SK-N-SH treated with all-trans-retinoic acid at 6 μM for 48 hours (cell line): ENCODE measurements around the gene DNAH8.

Source experiments
- ATAC-seq: fragments of 200-7000 bp; cut with Tn5 transposase; 3 replicates; pipeline ENCODE4 v1.9.1; 2020; ENCODE audit warnings: mild to moderate bottlenecking, moderate library complexity
- ARNTL ChIP-seq: fragments of 450-650 bp; formaldehyde crosslinking; IDR thresholded peaks from 2 replicates; pipeline ENCODE4 v1.5.0; 2020; ENCODE audit warnings: low read depth, mild to moderate bottlenecking, moderate library complexity, borderline replicate concordance
- BACH2 ChIP-seq: fragments of 250-450 bp; sonication (Bioruptor Pico); IDR thresholded peaks from 2 replicates; pipeline ENCODE4 v1.9.0; 2021; ENCODE audit warnings: mild to moderate bottlenecking, borderline replicate concordance
- CSDC2 ChIP-seq: fragments of 250-450 bp; sonication (Bioruptor Pico); IDR thresholded peaks from 2 replicates; pipeline ENCODE4 v1.5.0; 2020; ENCODE audit warnings: mild to moderate bottlenecking, moderate library complexity
- GLIS3 ChIP-seq: fragments of 250-450 bp; sonication (Bioruptor Pico); IDR thresholded peaks from 2 replicates; pipeline ENCODE4 v1.5.0; 2020; ENCODE audit warnings: mild to moderate bottlenecking, moderate library complexity
- ISL1 ChIP-seq: fragments of 250-450 bp; sonication (Bioruptor Pico); IDR thresholded peaks from 2 replicates; pipeline ENCODE4 v2.1.2; 2022; ENCODE audit warnings: mild to moderate bottlenecking, moderate library complexity
- OSR1 ChIP-seq: fragments of 250-450 bp; sonication (Bioruptor Pico); IDR thresholded peaks from 2 replicates; pipeline ENCODE4 v1.8.0; 2022; ENCODE audit warnings: moderate library complexity, mild to moderate bottlenecking, inconsistent platforms
- PPARA ChIP-seq: fragments of 250-450 bp; sonication (Bioruptor Pico); IDR thresholded peaks from 2 replicates; pipeline ENCODE4 v1.5.0; 2020; ENCODE audit warnings: mild to moderate bottlenecking, borderline replicate concordance
- RARB ChIP-seq: fragments of 250-450 bp; sonication (Bioruptor Pico); IDR thresholded peaks from 2 replicates; pipeline ENCODE4 v1.8.0; 2021; ENCODE audit warnings: mild to moderate bottlenecking, moderate library complexity
- SNAI2 ChIP-seq: fragments of 250-450 bp; sonication (Bioruptor Pico); IDR thresholded peaks from 2 replicates; pipeline ENCODE4 v1.5.0; 2020; ENCODE audit warnings: mild to moderate bottlenecking, moderate library complexity
- TCF4 ChIP-seq: fragments of 250-450 bp; sonication (Bioruptor Pico); IDR thresholded peaks from 2 replicates; pipeline ENCODE4 v1.8.0; 2021; ENCODE audit warnings: mild to moderate bottlenecking, moderate library complexity, borderline replicate concordance
- TOX ChIP-seq: fragments of 250-450 bp; sonication (Bioruptor Pico); IDR thresholded peaks from 2 replicates; pipeline ENCODE4 v1.8.0; 2021; ENCODE audit warnings: mild to moderate bottlenecking, moderate library complexity, borderline replicate concordance
- ZC3H10 ChIP-seq: fragments of 250-450 bp; sonication (Bioruptor Pico); IDR thresholded peaks from 2 replicates; pipeline ENCODE4 v1.5.1; 2021; ENCODE audit warnings: mild to moderate bottlenecking, moderate library complexity
- ZFP3 ChIP-seq: fragments of 250-450 bp; sonication (Bioruptor Pico); IDR thresholded peaks from 2 replicates; pipeline ENCODE4 v1.5.0; 2020; ENCODE audit warnings: mild to moderate bottlenecking, moderate library complexity
- ZFP30 ChIP-seq: fragments of 450-650 bp; formaldehyde crosslinking; IDR thresholded peaks from 2 replicates; pipeline ENCODE4 v1.5.0; 2022; ENCODE audit warnings: mild to moderate bottlenecking, moderate library complexity
- ZNF565 ChIP-seq: fragments of 450-650 bp; formaldehyde crosslinking; conservative IDR thresholded peaks from 2 replicates; pipeline ENCODE4 v1.5.0; 2020; ENCODE audit warnings: low read depth, mild to moderate bottlenecking, moderate library complexity
- ZNF70 ChIP-seq: fragments of 450-650 bp; formaldehyde crosslinking; IDR thresholded peaks from 2 replicates; pipeline ENCODE4 v1.5.0; 2020; ENCODE audit warnings: mild to moderate bottlenecking, moderate library complexity
- ZNF8 ChIP-seq: fragments of 450-650 bp; formaldehyde crosslinking; IDR thresholded peaks from 2 replicates; pipeline ENCODE4 v1.5.0; 2020; ENCODE audit warnings: mild to moderate bottlenecking, moderate library complexity
- TF ChIP-seq, protein P1 (sequence below): fragments of 250-450 bp; sonication (Bioruptor Pico); IDR thresholded peaks from 2 replicates; pipeline ENCODE4 v1.8.0; 2020; ENCODE audit warnings: mild to moderate bottlenecking, moderate library complexity, borderline replicate concordance
- TF ChIP-seq, protein P2 (sequence below): fragments of 250-450 bp; sonication (Bioruptor Pico); IDR thresholded peaks from 2 replicates; pipeline ENCODE4 v1.5.0; 2020; ENCODE audit warnings: mild to moderate bottlenecking, moderate library complexity
- TF ChIP-seq, protein P3 (sequence below): fragments of 250-450 bp; sonication (Bioruptor Pico); IDR thresholded peaks from 2 replicates; pipeline ENCODE4 v1.8.0; 2021; ENCODE audit warnings: low read depth, mild to moderate bottlenecking, moderate library complexity, borderline replicate concordance
- TF ChIP-seq, protein P4 (sequence below): fragments of 250-450 bp; sonication (Bioruptor Pico); IDR thresholded peaks from 2 replicates; pipeline ENCODE4 v1.5.1; 2020; ENCODE audit warnings: low read depth, mild to moderate bottlenecking, moderate library complexity
- TF ChIP-seq, protein P5 (sequence below): fragments of 250-450 bp; sonication (Bioruptor Pico); IDR thresholded peaks from 2 replicates; pipeline ENCODE4 v1.5.1; 2021; ENCODE audit warnings: mild to moderate bottlenecking, moderate library complexity

The DNAH8 gene

DNA sequence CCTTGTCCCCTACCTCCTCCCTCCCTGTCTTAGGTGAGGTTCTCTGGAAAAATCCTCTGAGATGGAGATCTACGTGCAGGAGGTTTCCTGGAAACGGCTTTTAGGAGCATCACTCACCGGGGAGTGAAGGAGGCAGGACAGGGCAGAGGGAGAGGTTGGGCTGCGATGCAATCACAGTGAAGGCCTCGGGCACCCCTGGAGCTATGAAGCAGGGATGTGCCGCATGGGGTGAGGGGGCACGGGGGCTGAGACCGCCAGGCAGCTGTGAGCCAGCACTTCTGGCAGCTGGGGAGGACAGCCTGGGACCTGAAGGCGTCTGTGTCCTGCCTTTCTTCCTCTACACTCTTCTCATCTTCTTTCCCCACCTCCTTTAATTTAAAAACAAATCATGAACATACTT is 320.6 kb downstream of the DNAH8 start (continued):
- TF ChIP-seq ZNF70 (CRISPR knock-in tag) (no peak), ZFP3 (no peak), ZC3H10 (no peak), ZFP30 (CRISPR knock-in tag) (no peak), RARB (CRISPR knock-in tag) (no peak), GLIS3 (CRISPR knock-in tag) (no peak), ISL1 (CRISPR knock-in tag) (no peak), BACH2 (no peak)
- TF ChIP-seq, all 23 proteins: peak for 0

DNA sequence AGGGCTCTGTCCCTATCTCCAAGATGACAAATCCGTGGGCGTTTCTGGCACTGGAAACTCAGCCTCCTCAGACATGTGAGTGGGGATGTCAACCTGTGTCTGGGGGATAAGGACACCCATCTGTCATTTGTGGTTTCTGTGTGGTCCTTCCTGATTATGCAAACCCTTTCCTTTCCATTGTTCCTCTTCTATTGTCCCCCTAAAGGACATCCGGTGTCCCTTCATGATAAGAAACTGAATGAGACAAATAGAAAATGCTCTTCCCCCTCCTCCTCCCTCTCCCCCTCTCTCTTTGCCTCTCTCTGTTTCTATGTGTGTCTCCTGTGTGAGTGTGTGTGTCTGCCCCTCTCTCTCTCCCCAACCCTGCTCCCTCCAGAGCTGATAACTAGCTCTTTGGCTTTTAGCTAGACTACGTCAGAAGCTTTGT is 322.0 kb downstream of the DNAH8 start:
- no peak for TF ChIP-seq ZNF8 (CRISPR knock-in tag)
- TF ChIP-seq ARNTL = no peak
- no peak for ATAC-seq

DNA sequence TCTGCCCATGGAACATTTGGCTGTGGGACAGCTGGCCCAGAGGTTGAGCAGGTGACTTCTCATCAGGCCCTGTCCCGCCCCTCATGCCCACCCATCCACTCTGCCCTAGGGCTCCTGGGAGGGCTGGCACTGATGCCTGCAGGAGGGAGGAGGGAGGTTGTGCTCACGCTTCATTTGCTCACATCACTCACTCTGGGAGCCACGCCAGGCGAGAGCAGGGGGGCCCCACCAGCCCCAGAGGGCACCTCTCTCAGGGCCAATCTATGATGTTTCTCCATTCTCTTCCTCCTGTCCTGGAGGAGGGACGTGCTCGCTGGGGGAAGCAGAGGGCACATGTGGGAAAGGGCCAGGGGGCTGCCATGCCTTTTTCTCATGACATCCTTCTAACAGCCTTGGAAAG is 322.6 kb downstream of the DNAH8 start:
- TF ChIP-seq, protein P1, sequence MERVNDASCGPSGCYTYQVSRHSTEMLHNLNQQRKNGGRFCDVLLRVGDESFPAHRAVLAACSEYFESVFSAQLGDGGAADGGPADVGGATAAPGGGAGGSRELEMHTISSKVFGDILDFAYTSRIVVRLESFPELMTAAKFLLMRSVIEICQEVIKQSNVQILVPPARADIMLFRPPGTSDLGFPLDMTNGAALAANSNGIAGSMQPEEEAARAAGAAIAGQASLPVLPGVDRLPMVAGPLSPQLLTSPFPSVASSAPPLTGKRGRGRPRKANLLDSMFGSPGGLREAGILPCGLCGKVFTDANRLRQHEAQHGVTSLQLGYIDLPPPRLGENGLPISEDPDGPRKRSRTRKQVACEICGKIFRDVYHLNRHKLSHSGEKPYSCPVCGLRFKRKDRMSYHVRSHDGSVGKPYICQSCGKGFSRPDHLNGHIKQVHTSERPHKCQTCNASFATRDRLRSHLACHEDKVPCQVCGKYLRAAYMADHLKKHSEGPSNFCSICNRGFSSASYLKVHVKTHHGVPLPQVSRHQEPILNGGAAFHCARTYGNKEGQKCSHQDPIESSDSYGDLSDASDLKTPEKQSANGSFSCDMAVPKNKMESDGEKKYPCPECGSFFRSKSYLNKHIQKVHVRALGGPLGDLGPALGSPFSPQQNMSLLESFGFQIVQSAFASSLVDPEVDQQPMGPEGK (CRISPR knock-in tag) = no peak
- TF ChIP-seq ZNF8 (CRISPR knock-in tag) (no peak), OSR1 (CRISPR knock-in tag) (no peak), TCF4 (CRISPR knock-in tag) (no peak), CSDC2 (CRISPR knock-in tag) (no peak), ARNTL (no peak), ISL1 (CRISPR knock-in tag) (no peak), ZC3H10 (no peak), TOX (CRISPR knock-in tag) (no peak), BACH2 (no peak), PPARA (CRISPR knock-in tag) (no peak)
- TF ChIP-seq, protein P2, sequence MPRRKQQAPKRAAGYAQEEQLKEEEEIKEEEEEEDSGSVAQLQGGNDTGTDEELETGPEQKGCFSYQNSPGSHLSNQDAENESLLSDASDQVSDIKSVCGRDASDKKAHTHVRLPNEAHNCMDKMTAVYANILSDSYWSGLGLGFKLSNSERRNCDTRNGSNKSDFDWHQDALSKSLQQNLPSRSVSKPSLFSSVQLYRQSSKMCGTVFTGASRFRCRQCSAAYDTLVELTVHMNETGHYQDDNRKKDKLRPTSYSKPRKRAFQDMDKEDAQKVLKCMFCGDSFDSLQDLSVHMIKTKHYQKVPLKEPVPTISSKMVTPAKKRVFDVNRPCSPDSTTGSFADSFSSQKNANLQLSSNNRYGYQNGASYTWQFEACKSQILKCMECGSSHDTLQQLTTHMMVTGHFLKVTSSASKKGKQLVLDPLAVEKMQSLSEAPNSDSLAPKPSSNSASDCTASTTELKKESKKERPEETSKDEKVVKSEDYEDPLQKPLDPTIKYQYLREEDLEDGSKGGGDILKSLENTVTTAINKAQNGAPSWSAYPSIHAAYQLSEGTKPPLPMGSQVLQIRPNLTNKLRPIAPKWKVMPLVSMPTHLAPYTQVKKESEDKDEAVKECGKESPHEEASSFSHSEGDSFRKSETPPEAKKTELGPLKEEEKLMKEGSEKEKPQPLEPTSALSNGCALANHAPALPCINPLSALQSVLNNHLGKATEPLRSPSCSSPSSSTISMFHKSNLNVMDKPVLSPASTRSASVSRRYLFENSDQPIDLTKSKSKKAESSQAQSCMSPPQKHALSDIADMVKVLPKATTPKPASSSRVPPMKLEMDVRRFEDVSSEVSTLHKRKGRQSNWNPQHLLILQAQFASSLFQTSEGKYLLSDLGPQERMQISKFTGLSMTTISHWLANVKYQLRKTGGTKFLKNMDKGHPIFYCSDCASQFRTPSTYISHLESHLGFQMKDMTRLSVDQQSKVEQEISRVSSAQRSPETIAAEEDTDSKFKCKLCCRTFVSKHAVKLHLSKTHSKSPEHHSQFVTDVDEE = no peak
- TF ChIP-seq, protein P3, sequence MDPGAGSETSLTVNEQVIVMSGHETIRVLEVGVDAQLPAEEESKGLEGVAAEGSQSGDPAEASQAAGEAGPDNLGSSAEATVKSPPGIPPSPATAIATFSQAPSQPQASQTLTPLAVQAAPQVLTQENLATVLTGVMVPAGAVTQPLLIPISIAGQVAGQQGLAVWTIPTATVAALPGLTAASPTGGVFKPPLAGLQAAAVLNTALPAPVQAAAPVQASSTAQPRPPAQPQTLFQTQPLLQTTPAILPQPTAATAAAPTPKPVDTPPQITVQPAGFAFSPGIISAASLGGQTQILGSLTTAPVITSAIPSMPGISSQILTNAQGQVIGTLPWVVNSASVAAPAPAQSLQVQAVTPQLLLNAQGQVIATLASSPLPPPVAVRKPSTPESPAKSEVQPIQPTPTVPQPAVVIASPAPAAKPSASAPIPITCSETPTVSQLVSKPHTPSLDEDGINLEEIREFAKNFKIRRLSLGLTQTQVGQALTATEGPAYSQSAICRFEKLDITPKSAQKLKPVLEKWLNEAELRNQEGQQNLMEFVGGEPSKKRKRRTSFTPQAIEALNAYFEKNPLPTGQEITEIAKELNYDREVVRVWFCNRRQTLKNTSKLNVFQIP (CRISPR knock-in tag) = no peak
- TF ChIP-seq, protein P4, sequence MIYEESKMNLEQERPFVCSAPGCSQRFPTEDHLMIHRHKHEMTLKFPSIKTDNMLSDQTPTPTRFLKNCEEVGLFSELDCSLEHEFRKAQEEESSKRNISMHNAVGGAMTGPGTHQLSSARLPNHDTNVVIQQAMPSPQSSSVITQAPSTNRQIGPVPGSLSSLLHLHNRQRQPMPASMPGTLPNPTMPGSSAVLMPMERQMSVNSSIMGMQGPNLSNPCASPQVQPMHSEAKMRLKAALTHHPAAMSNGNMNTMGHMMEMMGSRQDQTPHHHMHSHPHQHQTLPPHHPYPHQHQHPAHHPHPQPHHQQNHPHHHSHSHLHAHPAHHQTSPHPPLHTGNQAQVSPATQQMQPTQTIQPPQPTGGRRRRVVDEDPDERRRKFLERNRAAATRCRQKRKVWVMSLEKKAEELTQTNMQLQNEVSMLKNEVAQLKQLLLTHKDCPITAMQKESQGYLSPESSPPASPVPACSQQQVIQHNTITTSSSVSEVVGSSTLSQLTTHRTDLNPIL (CRISPR knock-in tag) = no peak
- ATAC-seq = no peak

DNA sequence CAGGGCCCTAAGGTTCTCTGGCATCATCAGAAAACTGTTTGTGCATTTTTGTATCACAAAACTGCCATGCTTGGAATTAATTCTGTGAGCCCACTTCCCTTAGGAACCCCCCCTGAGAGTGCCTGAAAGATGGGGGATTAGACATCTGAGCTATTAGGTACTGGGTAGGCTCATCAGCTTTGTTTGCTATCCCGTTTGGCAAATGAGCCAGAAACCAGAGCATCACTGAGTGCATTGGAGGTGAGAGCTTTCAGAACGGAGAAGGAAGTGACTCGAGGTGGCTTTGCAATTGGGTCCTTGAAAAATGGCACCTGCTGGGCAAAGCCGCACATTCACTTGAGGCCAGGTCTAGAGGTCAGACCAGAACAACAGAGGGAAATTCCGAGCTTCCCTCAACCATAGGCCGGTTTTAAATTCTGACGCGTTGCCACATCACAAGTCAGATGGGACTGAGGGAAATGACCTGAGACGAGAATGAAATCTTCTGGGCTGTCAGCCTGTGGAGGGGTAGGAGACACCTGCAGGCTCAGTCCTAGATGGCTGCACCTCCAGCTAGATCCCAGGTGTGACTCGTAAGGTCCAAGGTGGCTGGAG is 325.1 kb downstream of the DNAH8 start:
- TF ChIP-seq ZNF565 = no peak
- TF ChIP-seq, all 23 proteins: peak for 0
- ATAC-seq = no peak

DNA sequence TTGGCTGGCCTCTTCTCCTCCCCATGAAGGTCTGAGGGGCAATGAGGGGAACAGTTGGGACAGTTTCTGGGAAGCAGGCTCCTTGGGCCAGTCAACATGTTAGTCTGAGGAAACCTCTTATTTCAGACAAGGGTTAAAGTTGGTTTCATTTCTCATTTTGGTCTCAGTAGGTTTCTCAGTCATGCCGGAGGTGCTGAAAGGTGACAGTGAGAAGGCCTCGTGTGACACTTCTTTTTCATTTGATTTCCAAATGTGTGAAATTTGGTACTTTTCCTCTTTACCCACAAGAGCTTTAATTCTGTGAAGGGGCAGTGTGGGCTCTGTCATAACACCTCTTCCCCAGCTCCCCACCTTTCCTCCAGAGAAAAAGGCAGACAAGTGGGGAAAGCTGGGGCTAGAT is 326.0 kb downstream of the DNAH8 start:
- TF ChIP-seq GLIS3 (CRISPR knock-in tag) (no peak), BACH2 (no peak), CSDC2 (CRISPR knock-in tag) (no peak), OSR1 (CRISPR knock-in tag) (no peak), SNAI2 (CRISPR knock-in tag) (no peak)
- TF ChIP-seq, protein P1 (CRISPR knock-in tag) = no peak
- TF ChIP-seq, protein P5, sequence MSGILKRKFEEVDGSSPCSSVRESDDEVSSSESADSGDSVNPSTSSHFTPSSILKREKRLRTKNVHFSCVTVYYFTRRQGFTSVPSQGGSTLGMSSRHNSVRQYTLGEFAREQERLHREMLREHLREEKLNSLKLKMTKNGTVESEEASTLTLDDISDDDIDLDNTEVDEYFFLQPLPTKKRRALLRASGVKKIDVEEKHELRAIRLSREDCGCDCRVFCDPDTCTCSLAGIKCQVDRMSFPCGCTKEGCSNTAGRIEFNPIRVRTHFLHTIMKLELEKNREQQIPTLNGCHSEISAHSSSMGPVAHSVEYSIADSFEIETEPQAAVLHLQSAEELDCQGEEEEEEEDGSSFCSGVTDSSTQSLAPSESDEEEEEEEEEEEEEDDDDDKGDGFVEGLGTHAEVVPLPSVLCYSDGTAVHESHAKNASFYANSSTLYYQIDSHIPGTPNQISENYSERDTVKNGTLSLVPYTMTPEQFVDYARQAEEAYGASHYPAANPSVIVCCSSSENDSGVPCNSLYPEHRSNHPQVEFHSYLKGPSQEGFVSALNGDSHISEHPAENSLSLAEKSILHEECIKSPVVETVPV = no peak
- ATAC-seq = no peak
